K562 (cell line): ENCODE data around the gene RYR1. TPM values are rescaled to one million over a fixed set of nuclear protein-coding genes. Genes with fewer than 3 reads are reported as not detected.

Experiments used
- ATAC-seq: fragments of 200-7000 bp; cut with Tn5 transposase; 3 replicates; pipeline ENCODE4 v1.9.1; 2020; ENCODE audit warnings: moderate library complexity
- BruUV-seq: library from RNA; stranded (reverse); fragments of 400-500 nt; replicated peaks from 2 replicates; lab custom pipeline; 2021; lab: Mats Ljungman, UMichigan
- CTCF ChIA-PET: fragments of 300-600 bp; formaldehyde crosslinking; extraction: SDS; loops from one replicate; lab custom pipeline; 2021; ENCODE audit warnings: low intra/inter-chr PET ratio; lab: Yijun Ruan, JAX
- POLR2A ChIA-PET: fragments of 300-600, 350-650 bp; sonication (Branson Sonifier 250); formaldehyde crosslinking; extraction: SDS; loops from one replicate; lab custom pipeline; 2021; ENCODE audit warnings: antibody characterized with exemption, inconsistent platforms; lab: Yijun Ruan, JAX
- DNase-seq, 4 experiments: peaks; one replicate each; pipeline versions ENCODE4 v3.0.0 to v3.0.0-alpha.2; 2011 to 2018; ENCODE audit warnings: low spot score in 3 of 4, mixed read lengths in 3 of 4; ENCODE audit errors: extremely low read depth in 1 of 4
- FAIRE-seq: peaks from 2 replicates; lab custom pipeline; 2011; peaks lifted over from hg19 to GRCh38; lab: Jason Lieb, UNC
- H2AFZ ChIP-seq: 2 replicates; pipeline ENCODE4 v1.6.0; 2011; ENCODE audit warnings: low read depth, low read length, control low read depth, inconsistent platforms
- H3K27ac ChIP-seq: fragments of 200-600 bp; 3 replicates; pipeline ENCODE4 v1.8.0; 2011; ENCODE audit warnings: low read depth, mild to moderate bottlenecking, control low read depth, inconsistent platforms, low read length, moderate library complexity, mixed read lengths; ENCODE audit errors: extremely low read depth
- H3K27me3 ChIP-seq, 2 experiments: fragments of 300-600 bp in 1 of 2; 2 replicates in 1 of 2; 3 replicates in 1 of 2; pipeline versions ENCODE4 v1.6.0 to v1.8.0; 2011; ENCODE audit warnings: inconsistent platforms in 2 of 2, low read length in 2 of 2, mild to moderate bottlenecking in 1 of 2, mixed read lengths in 1 of 2, moderate library complexity in 1 of 2; ENCODE audit not compliant: control insufficient read depth in 2 of 2, insufficient read depth in 2 of 2
- H3K36me3 ChIP-seq: fragments of 300-600 bp; 3 replicates; pipeline ENCODE4 v1.8.0; 2011; ENCODE audit warnings: mild to moderate bottlenecking, low read length, inconsistent platforms; ENCODE audit not compliant: control insufficient read depth, insufficient read depth
- H3K4me1 ChIP-seq, 2 experiments: fragments of 200-600 bp in 1 of 2; replicated peaks in 1 of 2; 2 replicates in 1 of 2; 3 replicates in 1 of 2; pipeline versions ENCODE4 v1.5.1 to v1.8.0; 2011; ENCODE audit warnings: inconsistent platforms in 2 of 2, low read length in 2 of 2, mild to moderate bottlenecking in 1 of 2, mixed read lengths in 1 of 2, moderate library complexity in 1 of 2; ENCODE audit not compliant: control insufficient read depth in 2 of 2, insufficient read depth in 2 of 2
- H3K4me2 ChIP-seq: 2 replicates; pipeline ENCODE4 v1.6.1; 2011; ENCODE audit warnings: low read length, control low read depth, inconsistent platforms, mixed read lengths; ENCODE audit not compliant: insufficient read depth
- H3K4me3 ChIP-seq: fragments of 200-600 bp; sonication (generic), shearing (Covaris generic); 2 replicates; pipeline ENCODE4 v1.5.1; 2016; ENCODE audit warnings: control low read depth, inconsistent platforms
- H3K79me2 ChIP-seq: fragments of 200-600 bp; 3 replicates; pipeline ENCODE4 v1.8.0; 2011; ENCODE audit warnings: low read length, inconsistent platforms; ENCODE audit not compliant: control insufficient read depth, insufficient read depth
- H3K9ac ChIP-seq, 2 experiments: 2 replicates each; pipeline versions ENCODE4 v1.6.0 to v1.6.1; 2011; ENCODE audit warnings: low read depth in 2 of 2, low read length in 2 of 2, control low read depth in 1 of 2, inconsistent platforms in 1 of 2, mild to moderate bottlenecking in 1 of 2, mixed read lengths in 1 of 2; ENCODE audit not compliant: insufficient read depth in 1 of 2
- H3K9me1 ChIP-seq: one replicate; pipeline ENCODE4 v1.6.0; 2011; ENCODE audit warnings: inconsistent platforms, mild to moderate bottlenecking, low read length, moderate library complexity; ENCODE audit not compliant: control insufficient read depth, insufficient read depth
- H3K9me3 ChIP-seq: replicated peaks from 2 replicates; pipeline ENCODE4 v1.5.1; 2011; ENCODE audit warnings: low read depth, low read length, inconsistent platforms; ENCODE audit not compliant: control insufficient read depth, insufficient read depth
- H4K20me1 ChIP-seq: replicated peaks from 2 replicates; pipeline ENCODE4 v1.6.1; 2011; ENCODE audit warnings: low read length, inconsistent platforms, mixed read lengths; ENCODE audit not compliant: control insufficient read depth, insufficient read depth
- CEBPG ChIP-seq, 3 experiments: fragments of 200-800 bp in 1 of 3; sonication (Bioruptor generic) in 1 of 3; sonication (generic) in 1 of 3; formaldehyde crosslinking in 1 of 3; IDR thresholded peaks in 2 of 3; conservative IDR thresholded peaks in 1 of 3; 2 replicates each; pipeline versions ENCODE4 v1.6.1 to v1.8.0; 2016 to 2022; ENCODE audit warnings: missing compliant biosample characterization in 2 of 3, missing genetic modification characterization in 2 of 3, mild to moderate bottlenecking in 1 of 3, missing genetic modification reagents in 1 of 3
- CHD4 ChIP-seq: fragments of 200-600 bp; sonication (generic); IDR thresholded peaks from 3 replicates; pipeline ENCODE4 v1.6.1; 2012; ENCODE audit warnings: low read depth, mild to moderate bottlenecking, mixed read lengths, low read length, inconsistent platforms; ENCODE audit not compliant: insufficient read depth, insufficient replicate concordance, poor library complexity, severe bottlenecking
- ELF4 ChIP-seq: fragments of 450-650 bp; formaldehyde crosslinking; IDR thresholded peaks from 2 replicates; pipeline ENCODE4 v1.4.0; 2022; ENCODE audit warnings: missing genetic modification characterization
- GATAD2B ChIP-seq: fragments of 450-650 bp; IDR thresholded peaks from 2 replicates; pipeline ENCODE4 v1.6.1; 2017; ENCODE audit warnings: mild to moderate bottlenecking, borderline replicate concordance
- HDAC1 ChIP-seq, 2 experiments: fragments of 450-650 bp; IDR thresholded peaks; 2 replicates each; pipeline ENCODE4 v1.6.1; 2016 to 2017; ENCODE audit warnings: inconsistent platforms in 1 of 2, mild to moderate bottlenecking in 1 of 2, moderate library complexity in 1 of 2
- HDAC6 ChIP-seq: IDR thresholded peaks from 2 replicates; pipeline ENCODE4 v1.6.1; 2012; ENCODE audit warnings: low read depth, mild to moderate bottlenecking, control low read depth, inconsistent platforms, low read length, moderate library complexity
- HDAC8 ChIP-seq: fragments of 450-650 bp; IDR thresholded peaks from 2 replicates; pipeline ENCODE4 v1.6.1; 2016; ENCODE audit warnings: mild to moderate bottlenecking, missing genetic modification characterization, moderate library complexity, missing compliant biosample characterization
- NCOA2 ChIP-seq, 2 experiments: fragments of 450-650 bp; IDR thresholded peaks; 2 replicates each; pipeline ENCODE4 v1.6.1; 2018; ENCODE audit warnings: mild to moderate bottlenecking in 2 of 2, moderate library complexity in 1 of 2; ENCODE audit not compliant: partially characterized antibody in 2 of 2
- PKNOX1 ChIP-seq: fragments of 450-650 bp; IDR thresholded peaks from 2 replicates; pipeline ENCODE4 v1.6.1; 2016
- PRDM10 ChIP-seq: fragments of 450-650 bp; IDR thresholded peaks from 2 replicates; pipeline ENCODE4 v1.6.1; 2018; ENCODE audit not compliant: partially characterized antibody
- VEZF1 ChIP-seq: fragments of 200-800 bp; sonication (Bioruptor generic); IDR thresholded peaks from 2 replicates; pipeline ENCODE4 v1.6.1; 2017; ENCODE audit warnings: missing genetic modification characterization, missing compliant biosample characterization
- ZNF12 ChIP-seq: sonication (generic); formaldehyde crosslinking; IDR thresholded peaks from 2 replicates; pipeline ENCODE4 v1.4.0; 2020; ENCODE audit warnings: mild to moderate bottlenecking, missing genetic modification reagents
- ZNF23 ChIP-seq: fragments of 250-450 bp; sonication (Bioruptor Pico); IDR thresholded peaks from 2 replicates; pipeline ENCODE4 v1.4.0; 2020; ENCODE audit warnings: mild to moderate bottlenecking
- ZNF785 ChIP-seq: fragments of 250-450 bp; sonication (Bioruptor Pico); IDR thresholded peaks from 2 replicates; pipeline ENCODE4 v1.4.0; 2020; ENCODE audit warnings: mild to moderate bottlenecking
- WGBS: fragments of 100-300 bp; shearing (Covaris generic); methylation state at CpG from one replicate; pipeline ENCODE4 v1.1.6; 2016; ENCODE audit warnings: low coverage, mixed read lengths; ENCODE audit not compliant: insufficient coverage; ENCODE audit errors: missing lambda C conversion rate; 5-methylcytosine and 5-hydroxymethylcytosine counted together
- in situ Hi-C: fragments of 300-500 bp; cut with MboI; formaldehyde crosslinking; loops from 4 replicates; pipeline ENCODE4 v1.15.0; 2018; ENCODE audit warnings: inconsistent platforms, mixed read lengths
- intact Hi-C: fragments of 100-400 bp; cut with micrococcal nuclease; formaldehyde crosslinking; loops from 2 replicates; pipeline ENCODE4 v1.14.2; 2022
- polyA plus RNA-seq, 8 experiments: library from polyadenylated mRNA; depleted of rRNA in 4 of 8; stranded (reverse) in 5 of 8; unstranded in 3 of 8; fragments of >200 nt; fragmentation: Nextera tagmentation in 2 of 8; fragmentation: Illumina TruSeq in 1 of 8; extraction: Ambion mirVana in 2 of 8; extraction: Trizol in 1 of 8; gene quantifications; 2 replicates each; pipeline versions ENCODE4 v1.2.1 to v1.2.3, GENCODE V29; 2011 to 2014; ENCODE audit warnings: inconsistent platforms in 1 of 8, missing spikeins in 1 of 8
- total RNA-seq, 7 experiments: library from RNA; depleted of rRNA in 6 of 7; stranded (reverse); fragments of >200 nt in 6 of 7; fragmentation: Illumina TruSeq in 2 of 7; extraction: Trizol in 2 of 7; gene quantifications; 2 replicates each; pipeline versions ENCODE4 v1.2.1 to v1.2.3, GENCODE V29; 2011 to 2021; ENCODE audit warnings: low replicate concordance in 1 of 7

The RYR1 gene
- total and polyA plus RNA-seq, 9 of the 15 experiments (the other 6 are each of a cell fraction or from before 2014, with no cell fraction given), result 0.11 to 7.4 (median 3.7) TPM

- peak; percentile 75 for TF ChIP-seq CHD4
- TF ChIP-seq HDAC1 (IDR thresholded peaks at IDR 0.05), result no peak; a peak in 1 of 4 replicates
- no peak for TF ChIP-seq VEZF1 (CRISPR knock-in tag)
Observed at GRCh38 chr19:38437295-38437694, 3.8 kb downstream of the RYR1 start (continued).

GRCh38 chr19:38437917-38438316 is 4.4 kb downstream of the RYR1 start:
- DNase-seq, result no peak
- Histone ChIP-seq H3K9me1 (no peaks in the 10 kb centered on the region), H3K4me2 (no peak overlapping the region), H3K36me3 (no peaks in the 10 kb centered on the region), H3K9ac (no peak overlapping the region), H3K27ac (no peak overlapping the region), H4K20me1 (no peaks in the 10 kb centered on the region), H3K4me1 (peaks cover 18 to 40% of the 10 kb centered on the region in 2 experiments), H3K9me3 (no peaks in the 10 kb centered on the region), H3K4me3 (no peak overlapping the region), H3K79me2 (0 out of 3 replicates have a peak, but pooled peaks cover 6% of the 10 kb centered on the region), H2AFZ (no peak overlapping the region), H3K27me3 (no peaks in the 10 kb centered on the region)
- ATAC-seq, result no peak
- TF ChIP-seq ELF4 (CRISPR knock-in tag), result no peak
- peak; percentile 30; the same call in 1 of the 2 replicates for TF ChIP-seq PKNOX1
- TF ChIP-seq ZNF785, result no peak
- TF ChIP-seq HDAC6, result no peak
- TF ChIP-seq ZNF12 (CRISPR knock-in tag), result no peak
- peak; percentile 19 for TF ChIP-seq PRDM10
- no peak for TF ChIP-seq HDAC8 (tag)
- no peak for TF ChIP-seq GATAD2B
- no peak for TF ChIP-seq ZNF23
- no peak for TF ChIP-seq NCOA2 (IDR thresholded peaks at IDR 0.05; ENCODE audit: partially characterized antibody in 2 of 2)
- TF ChIP-seq CEBPG (CRISPR knock-in tag; IDR thresholded peaks at IDR 0.05), result no peak
- TF ChIP-seq CEBPG (tag; conservative IDR thresholded peaks at IDR 0.05 in 1 of 2, IDR thresholded peaks at IDR 0.05 in 1 of 2), result no peak
- POLR2A ChIA-PET, result interaction anchor here (1.3 kb wide), 1 partner anchor 14 kb away, joined by 6 read pairs; no protein-coding TSS in a partner anchor
- 100% methylated on average over 1 of the region's 2 CpGs for WGBS
- intact Hi-C loops (no loop called here), in situ Hi-C loops (no loop called here)
- FAIRE-seq, result no peak
- CTCF ChIA-PET, result no interaction called here
- BruUV-seq, result no TSS peak
